Measurements from ENCODE around the gene TFF3.
A peak's percentile ranks its signal among the peaks of the same experiment; 100 is the strongest.

Gene TFF3

DNA sequence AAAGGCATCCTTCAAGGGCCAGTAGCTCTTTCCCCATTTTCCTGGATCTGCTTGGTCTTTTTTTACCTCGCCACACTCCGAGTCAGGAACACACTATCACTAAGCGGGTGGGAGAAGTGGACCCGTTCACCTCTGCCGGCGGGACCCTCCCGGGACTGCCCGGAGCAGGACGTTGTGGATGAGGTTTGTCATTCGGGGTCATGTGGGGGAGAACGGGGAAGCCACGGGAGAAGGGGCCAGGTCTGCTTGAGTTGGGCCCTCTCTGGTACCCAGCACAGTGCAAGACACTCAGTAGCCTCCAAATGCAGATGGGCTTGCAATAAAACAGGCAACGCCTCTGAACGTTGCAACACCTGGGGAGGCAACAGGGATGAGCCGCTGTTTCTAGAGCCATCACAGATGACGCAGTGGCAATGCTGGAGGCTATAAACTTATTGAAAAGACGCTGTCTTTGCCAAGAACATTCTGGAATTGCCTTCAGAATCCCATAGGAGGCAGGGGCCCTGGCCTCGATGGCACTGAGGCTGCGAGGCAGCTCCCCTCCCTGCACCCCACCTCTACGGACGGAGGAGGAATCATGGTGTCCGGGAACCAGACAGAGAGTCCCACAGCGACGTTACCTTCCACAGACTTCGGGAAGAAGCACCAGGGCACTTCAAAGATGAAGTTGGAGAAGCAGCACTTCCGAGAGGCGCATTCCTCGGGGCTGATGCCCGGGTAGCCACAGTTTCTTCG, 31.8 kb upstream of the TFF3 start:
- DNase-seq (ENCODE audit: low spot score), result no peak

DNA sequence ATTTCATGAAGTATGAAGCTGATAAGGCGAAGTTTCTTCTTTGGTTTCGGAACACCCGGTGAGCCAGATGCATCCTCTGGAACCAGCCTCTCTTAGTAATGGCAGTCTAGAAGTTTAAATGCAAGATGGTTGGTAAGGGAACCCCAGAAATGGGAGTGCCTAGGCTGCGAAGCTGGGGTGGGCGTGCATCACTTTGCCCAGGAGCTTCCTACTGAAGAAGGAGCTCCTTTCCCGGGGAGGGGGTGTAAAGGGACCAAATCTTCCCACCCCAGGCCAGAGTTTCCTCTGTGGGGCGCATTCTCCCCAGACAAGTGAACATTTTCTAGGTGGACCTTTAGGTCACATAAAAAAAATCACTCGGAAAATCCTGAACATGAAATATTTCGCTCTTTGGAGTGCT, 31.2 kb upstream of the TFF3 start:
- no peak for DNase-seq (ENCODE audit: low spot score)

DNA sequence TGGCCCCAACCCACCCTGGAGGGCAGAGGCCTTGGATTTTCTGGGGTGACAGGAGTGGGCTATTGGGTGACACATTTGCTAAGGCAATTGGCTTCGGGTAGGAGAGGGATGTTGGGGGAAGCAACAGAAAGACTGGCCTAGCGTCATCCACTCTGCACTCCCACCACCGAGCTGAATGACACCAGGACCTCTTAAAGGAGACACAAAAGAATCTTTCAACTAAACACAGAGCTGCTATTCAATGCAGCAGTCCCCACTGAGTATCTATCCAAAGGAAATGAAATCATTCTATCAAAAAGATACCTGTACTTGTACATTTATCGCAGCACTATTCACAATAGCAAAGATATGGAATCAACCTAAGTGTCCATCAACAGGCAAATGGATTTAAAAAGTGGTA, 29.4 kb upstream of the TFF3 start:
- DNase-seq (ENCODE audit: low spot score), result no peak

DNA sequence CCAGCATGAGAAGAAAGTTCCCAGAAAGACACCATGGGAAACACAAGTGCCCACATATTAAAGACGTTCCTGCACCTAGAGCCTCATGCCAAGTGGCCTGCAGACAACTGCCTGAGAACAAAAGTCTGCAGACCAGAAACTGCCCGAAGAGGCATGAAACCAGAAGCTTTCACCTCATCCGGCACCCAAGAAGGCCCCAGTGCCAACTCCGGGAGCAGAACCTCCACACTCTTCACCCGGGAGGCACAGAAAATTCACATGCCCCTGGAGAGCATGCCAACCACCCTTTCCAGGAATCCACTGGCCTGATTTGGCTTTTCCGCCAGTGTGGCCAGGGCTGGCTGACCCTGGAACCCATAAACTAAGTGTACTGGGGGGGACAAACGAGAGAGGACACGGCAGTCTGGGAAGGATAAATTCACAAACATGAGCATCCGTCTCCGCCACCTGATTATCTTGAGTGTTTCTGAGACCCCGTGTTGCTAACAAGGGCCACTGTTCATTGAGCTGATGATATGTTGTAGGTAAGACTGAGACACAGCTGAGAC, 28.8 kb upstream of the TFF3 start:
- DNase-seq (ENCODE audit: low spot score), result no peak

DNA sequence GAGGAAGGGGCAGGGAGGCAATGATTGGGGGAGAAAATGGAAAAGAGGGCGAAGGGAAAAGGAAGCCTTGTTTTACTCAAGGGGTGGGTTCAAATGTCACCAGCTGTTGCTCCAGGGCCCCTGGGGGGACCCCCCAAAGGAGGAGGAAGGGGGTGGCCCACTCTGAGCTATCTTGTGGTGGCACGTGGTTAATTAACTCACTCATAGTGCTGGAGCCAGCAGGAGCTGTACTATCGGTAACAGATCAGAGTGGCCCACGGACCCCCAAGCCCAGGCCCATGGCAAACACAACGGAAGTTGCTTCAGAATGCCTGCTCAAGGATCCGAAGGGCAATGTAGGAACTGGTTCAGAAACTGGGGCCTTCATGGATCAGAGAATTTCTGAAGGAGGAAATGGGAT, 28.3 kb upstream of the TFF3 start:
- DNase-seq (ENCODE audit: low spot score), result no peak

DNA sequence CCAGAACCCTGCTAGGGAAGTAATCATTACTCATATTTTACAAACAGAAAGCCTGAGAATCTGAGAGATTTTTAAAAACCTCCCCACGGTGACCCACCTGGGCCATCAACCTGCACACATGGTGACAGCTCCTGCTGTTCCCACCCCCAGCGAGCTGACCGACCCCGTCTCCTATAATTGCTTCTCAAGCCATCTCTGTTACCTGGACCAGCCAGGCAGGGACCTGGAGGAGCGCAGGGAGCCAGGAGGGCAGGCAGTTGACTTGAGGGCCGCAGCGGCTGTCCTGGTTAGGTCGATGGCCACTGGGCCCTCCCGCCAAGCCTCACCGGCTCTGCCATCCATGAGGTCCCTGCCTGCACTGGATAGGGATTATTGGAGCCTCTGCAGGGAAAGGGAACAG, 27.9 kb upstream of the TFF3 start:
- DNase-seq (ENCODE audit: low spot score), result no peak

DNA sequence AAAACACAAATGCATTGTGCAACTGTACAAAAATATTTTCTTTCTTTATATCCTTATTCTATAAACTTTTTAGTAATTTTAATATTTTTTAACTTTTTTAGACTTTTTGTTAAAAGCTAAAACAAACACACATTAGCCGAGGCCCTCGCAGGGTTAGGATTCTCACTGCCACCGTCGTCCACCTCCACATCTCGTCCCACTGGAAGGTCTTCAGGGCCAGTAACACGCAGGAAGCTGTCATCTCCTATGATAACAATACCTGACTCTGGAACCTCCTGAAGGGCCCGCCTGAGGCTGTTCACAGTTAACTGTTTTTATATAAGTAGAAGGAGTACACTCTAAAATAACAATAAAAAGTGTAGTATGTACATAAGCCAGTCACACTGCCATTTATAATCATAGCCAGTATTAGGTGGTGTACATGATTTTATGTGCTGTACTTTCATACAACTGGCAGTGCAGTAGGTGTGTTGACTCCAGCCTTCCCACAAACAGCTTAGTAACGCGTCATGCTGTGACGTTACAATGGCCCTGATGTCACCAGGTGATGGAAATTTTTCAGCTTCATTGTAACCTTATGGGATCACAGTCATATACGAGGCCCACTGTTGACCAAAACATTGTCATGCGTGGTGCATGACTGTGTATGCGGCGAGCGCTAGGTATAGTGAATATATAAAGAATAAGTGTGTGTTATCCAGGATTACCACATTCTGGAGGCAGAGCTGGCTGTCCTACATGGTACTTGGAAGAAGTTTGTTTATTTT, 26.8 kb upstream of the TFF3 start:
- no peak for DNase-seq (ENCODE audit: low spot score)

DNA sequence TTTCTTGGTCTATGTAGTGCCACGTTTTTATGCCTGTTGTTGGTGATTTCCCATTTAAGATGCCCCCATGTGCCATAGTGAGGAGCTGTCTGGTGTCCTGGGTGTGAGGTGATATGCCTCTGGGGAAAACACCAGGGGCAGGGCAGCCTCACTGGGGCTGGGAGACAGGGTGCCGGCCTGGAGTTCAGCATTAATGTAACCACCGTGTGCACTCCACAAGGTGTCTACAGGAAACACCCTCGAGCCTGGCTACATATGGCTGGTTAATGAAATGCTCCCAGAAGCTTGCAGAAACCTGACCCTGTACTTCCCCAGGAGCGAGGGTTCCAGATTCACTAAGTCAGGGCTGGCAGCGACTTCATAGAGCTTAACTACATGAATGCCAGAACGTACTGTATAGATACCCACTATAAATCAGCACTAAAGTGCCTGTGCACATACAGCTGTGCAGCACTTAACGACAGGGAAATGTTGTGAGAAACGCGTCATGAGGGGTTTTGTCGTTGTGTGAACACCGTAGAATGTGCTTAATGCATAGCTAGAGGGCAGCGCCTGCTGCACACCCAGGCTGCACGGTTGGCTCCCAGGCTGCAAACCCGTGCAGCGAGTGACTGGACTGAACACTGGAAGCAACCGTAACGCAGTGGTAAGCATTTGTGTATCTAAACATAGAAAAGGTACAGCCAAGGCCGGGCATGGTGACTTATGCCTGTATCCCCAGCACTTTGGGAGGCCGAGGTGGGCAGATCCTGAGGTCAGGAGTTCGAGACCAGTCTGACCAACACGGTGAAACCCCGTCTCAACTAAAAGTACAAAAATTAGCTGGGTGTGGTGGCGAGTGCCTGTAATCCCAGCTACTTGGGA, 25.2 kb upstream of the TFF3 start:
- no peak for DNase-seq (ENCODE audit: low spot score)

DNA sequence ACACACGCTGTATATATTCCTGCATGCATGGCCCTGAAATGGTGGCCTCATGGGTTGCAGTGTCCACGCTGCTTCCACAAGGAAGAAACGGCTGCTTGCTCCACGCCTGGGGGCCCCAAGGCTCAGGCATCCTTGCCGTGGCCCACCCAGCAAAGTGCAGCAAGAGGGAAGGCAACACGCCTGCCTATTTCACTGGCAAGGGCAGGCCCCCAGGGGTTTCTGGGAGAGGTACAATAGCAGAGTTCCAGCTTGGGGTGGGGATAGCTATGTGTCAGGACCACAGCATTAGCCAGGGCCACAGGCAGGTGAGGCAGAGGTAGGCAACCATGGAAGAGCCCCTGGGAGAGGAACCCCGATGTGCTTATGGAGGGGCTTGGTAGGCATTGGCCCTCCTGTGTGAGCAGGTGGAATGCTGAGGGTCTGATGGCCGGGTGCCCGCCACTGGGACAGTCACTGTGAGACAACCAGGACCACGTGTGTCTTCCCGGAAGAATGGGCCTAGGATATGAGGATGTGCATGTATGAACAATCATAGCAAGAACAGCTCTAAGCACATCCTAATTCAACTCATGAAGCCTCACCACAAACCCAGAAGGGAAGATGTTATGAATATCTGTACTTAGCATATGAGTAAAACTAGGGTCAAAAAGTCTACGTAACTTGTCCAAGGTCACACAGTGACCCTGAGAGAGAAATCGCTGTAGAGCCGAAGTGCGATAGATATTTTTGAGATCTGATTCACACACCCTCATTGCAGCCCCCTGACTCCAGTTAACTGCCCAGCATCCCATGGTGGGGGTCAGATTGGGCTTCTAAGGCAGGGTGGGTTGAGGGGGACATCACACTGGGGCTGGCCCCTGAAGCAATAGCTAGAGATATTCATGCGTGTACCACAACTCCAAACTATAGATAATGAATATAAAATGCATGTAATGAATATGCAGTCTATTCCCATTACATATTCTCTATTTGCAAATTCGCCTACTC, 23.8 kb upstream of the TFF3 start:
- no peak for DNase-seq (ENCODE audit: low spot score)

DNA sequence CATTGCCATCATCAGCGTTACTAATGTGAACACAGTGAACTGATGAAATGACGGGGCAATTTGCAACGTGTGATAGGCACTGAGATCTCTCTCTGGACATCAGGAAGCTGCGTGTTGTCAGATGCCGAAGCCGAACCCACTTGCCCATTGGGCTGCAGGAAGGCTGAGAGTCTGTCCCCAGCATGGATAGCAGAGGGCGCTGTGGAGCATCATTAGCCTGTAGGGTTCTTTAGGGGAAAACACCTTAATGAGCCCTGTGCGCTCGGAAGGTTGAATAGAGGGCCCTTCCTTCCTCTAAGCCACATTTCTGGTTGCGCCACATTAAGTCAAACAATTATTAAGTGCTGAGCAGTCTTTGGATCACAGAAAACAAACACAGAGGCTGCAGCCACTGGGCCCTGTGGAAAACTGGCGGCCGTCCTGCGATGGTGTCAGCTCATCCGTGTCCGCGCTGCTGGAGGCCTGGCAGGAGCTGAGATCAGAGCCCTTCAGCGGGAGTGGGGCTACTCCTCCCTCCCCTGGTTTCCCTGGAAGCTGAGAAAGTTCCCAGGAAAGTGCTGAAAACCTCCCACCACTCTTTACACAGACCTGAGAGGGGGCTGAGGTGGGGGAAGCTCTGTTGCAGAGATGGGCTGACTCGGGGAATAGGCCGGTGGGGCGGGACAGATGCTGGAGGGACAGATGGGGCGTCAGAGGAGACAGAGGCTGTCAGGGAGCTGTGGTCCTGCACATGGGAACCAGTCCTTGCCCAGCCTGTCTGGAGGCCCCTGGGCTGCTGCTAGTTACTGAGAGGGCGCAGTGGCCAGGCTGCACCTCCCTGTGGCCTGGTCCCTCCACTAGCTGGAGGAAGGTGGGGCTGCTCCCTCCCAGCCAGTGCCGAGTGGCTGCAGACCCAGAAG, 22.9 kb upstream of the TFF3 start:
- DNase-seq (ENCODE audit: low spot score), result peak; percentile 26

DNA sequence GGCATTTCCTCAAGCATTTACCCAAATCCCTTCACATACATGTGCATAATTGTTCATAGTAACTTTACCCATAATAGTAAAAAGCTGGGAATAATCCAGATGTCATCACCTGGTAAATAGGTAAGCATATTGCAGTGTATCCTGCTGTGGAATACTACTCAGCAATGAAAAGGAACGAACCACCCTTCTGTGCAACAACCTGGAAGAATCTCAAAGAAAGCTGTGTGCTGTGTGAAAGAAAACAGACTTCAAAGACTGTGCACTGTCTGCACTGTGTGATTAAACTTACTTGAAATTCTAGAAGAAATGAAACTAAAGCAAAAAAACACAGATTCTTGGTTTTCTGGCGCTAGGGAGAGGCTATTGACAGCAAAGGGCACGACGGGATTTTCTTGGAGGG, 22.1 kb upstream of the TFF3 start:
- DNase-seq (ENCODE audit: low spot score), result no peak

DNA sequence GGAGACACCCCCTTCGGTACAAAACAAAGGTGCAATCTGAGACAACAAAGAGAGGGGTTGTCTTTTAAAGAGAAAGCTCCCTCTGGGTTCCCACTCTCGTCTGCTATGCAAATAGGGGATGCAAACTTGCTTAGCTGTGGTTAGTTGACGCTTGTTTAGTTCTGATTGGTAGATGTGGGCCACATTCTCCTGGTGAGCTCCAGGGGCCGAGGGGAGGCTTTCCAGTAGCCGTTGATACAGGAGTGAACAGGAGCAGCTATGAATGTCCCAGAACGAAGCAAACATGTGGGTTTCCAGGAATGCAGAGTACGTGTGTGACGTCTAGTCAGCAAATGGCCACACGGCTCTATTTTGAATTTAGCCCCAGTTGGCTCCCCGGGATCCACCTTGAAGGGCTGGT, 20.8 kb upstream of the TFF3 start:
- no peak for DNase-seq (ENCODE audit: low spot score)

DNA sequence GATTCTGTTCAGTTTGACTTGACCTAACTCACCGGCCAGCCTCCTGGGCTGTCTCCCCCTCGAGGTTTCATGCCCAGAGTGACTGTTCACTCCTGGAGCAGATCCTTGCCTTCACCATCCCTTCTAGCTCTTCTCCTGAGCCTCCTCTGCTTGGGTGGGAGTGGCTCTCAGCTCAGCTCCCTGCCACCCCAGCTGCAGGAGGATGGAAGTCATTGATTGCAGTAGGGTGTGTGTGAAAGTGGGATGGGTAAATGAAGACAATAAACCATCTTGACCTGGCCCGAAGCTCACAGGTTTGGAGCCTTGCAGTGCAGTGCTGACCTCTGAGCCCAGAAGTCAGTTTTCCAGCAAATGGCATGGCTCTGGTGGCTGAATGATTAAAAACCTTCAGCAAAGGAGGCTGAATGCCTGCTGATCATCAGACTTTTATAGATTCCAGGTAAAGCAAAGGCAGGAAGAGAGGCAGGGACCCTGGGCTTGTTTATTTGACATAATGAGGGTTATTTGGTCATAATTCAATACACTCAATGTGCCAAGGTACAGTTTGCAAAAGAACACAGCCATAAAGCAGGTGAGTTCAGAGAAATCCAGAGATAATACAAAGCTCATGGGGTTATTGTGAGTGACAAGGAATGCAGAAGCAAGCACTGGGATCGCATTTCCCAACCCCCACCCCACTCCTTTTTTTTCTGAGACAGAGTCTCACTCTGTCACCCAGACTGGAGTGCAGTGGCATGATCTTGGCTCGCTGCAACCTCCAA, 17.5 kb upstream of the TFF3 start:
- no peak for DNase-seq (ENCODE audit: low spot score)

DNA sequence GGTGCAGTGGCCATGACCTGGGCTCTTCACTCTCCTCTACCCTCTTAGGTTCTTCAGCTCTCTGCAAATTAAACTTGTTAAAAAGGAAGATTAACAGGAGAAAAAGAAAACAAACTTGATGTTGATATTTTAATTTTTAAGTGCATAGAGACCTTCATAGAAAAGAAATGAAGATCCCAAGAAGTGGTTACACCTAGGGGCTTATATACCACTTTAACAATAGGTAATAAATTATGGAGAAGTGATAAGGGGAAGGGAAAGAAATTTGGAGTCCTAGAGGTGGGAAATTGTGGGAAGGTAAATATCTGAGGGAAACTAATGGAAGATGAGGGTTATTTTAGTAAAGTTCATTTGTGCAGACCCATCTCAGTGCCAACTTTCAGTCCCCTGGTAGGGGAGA, 16.5 kb upstream of the TFF3 start:
- DNase-seq (ENCODE audit: low spot score), result no peak

DNA sequence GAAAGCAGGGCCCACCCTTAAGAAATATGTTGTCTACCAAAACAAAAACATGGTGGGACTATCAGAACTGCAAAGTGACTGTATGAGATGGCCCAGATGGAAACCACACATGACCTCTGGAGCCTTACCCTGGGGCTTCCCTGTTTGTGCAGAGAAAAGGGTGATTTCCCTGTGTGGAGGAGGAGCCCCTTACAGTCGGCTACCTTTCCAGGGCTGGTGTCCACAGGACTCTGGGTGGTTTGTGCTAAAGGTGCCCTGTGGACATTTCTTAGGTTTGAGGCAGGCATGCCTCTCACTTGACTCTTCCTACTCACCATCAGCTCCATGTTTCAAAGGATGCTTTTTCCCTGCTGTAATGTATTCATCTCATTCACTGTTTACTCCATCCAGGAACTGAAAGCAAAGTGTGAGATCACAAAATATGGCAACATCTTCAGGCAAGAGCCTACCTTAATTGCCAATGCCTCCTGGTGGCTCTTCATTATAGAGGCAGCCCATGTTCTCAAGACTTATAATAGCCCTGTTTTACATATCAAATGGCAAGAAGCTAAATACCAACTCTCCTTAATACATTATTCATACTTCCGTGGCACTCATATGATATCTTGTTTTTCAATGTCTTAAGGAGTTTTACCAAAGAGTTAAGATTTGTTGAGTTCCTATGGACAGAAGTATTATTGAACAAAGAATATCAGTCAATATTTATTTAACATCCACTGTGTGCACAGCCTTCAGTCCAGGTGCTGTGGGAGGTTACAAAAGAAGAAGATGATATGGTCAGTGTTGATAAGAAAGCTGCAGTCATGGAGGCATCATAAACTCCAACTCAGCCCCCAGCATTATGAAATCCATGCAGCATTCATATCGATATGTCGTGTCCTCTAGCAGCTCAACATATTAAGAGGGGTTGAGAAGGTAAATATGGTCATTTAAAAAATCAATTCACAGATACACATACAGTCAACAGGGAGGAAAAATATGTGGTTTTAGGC, 15.5 kb upstream of the TFF3 start:
- no peak for DNase-seq (ENCODE audit: low spot score)

DNA sequence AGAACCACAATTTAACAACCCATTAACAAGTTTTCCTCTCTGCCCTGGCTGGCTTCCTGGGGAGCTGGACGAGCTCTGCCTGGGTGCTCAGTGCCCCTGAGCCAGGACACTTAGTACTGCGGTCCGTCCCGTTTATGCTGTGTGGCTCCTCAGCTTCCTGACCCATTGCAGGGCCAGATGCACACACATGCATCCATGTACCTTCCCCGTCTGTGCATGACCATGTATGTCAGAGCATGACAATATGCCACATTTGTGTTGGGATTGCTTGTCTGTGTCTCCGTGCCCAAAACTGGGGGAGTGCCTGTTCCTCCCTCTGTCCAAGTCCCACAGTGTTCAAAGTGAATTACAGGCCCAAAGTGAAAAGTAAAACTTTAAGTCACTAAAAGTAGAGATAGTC, 9.7 kb upstream of the TFF3 start:
- no peak for DNase-seq (ENCODE audit: low spot score)

DNA sequence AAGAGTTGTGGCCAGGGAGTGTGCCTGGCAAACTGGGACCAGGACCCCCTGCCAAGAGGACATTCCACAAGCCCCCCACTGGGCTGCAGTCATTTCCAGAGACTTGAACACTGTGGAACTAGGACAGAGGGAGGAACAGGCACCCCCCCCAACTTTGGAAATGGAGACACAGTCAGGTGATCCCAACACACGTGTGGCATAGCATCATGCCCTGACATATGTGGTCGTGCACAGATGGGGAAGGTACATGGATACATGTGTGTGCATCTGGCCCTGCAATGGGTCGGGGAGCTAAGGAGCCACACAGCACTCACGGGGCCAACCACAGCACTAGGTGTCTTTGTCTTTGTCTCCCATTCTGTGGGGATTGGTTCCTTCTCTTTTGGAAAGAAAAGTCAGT, 6.6 kb upstream of the TFF3 start:
- no peak for DNase-seq (ENCODE audit: low spot score)

DNA sequence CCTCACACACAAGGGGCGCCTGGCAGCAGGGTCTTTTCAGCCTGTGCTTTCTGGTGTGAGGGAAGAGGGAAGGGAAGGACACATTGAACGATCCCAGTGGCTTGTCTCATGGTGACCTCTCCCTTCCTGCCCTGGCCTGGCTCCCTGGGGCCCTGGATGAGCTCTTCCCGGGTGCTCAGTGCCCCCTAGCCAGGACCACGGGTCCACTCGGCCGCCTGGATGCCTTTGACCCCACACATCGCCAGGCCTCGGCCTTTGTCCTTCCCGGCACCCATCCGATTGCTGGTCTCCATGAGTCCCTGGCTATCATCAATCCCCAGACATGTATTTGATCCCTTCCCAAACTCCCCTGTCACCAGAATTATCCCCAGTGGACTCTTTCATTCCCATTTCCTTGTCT, 6.0 kb upstream of the TFF3 start:
- no peak for DNase-seq (ENCODE audit: low spot score)

Data from SK-N-DZ (cell line).